GM19324 (cell line): ENCODE measurements around the gene ROCK2.

Source experiments
- ATAC-seq: cut with Tn5 transposase; IDR thresholded peaks from one replicate; pipeline ENCODE4 v1.9.1; 2021; ENCODE audit warnings: mild to moderate bottlenecking, moderate library complexity; ENCODE audit not compliant: unreplicated experiment, low FRiP score

ROCK2 gene

GRCh38 chr2:11133936-11134320 is 210.5 kb downstream of the ROCK2 start:
- no peak for ATAC-seq

DNA sequence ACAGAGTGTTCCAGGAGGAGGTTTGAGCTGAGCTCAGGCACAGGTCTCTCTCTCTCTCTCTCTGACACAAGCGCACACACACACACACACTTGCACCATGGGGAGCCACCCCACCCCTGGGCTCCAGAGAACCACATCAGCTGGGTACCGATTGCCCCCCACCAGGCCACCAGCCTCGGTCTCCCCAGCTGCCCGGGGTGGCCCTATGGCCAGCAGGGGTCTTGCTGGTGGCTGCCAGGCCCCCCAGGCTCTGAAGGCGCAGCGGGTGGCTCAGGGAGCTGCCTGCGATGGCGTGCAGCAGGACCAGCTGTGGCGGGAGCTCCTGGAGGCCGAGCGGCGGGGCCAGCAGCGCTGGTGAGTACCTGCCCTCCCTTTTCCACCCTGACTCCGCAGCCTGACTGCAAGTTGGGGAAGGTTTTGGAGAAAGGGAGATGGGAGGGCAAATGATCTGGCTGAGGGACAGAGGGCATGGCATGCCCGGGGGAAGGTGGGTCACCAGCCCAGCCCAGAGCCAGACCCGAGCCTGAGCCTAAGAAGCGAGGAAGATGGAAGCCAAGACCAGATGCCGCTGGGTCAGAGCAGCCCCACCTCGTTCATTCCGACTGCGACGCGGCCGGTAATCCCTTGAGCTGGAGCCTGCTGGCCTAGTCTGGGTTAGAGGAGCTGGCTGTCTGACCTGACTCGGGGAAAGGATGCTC is 211.0 kb downstream of the ROCK2 start:
- no peak for ATAC-seq

DNA sequence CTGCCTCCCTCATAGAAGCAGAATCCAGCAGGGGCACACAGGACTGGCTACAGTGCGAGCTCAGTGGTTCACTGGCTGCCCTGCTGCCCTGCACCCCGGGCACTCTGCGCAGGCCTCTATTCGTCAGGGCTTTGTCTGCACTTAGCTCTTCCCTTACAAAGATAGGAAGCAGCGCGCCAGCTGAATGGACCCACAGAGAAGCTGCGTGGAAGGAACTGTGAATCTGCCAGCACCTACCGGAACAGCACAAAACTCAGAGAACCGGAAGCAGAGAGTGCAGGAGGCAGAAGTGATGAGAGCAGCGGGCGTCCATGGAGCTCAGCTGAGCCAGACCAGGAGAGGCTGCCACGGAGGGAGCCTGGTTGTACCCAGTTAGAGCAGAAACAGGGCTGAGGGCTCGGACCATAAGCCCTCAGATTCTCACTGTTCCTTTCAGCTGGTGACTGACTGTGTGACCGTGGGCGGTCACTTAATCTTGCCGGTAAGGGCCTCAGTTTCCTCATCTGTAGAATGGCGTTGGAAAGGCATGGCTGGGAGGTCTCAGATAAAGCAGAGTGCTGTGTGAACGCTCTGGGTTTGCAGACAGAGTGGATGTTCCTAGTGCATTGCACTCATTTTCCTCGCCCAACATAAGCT is 212.3 kb downstream of the ROCK2 start:
- ATAC-seq, result no peak

- no peak for ATAC-seq
Observed at GRCh38 chr2:11131166-11131920, 213.1 kb downstream of the ROCK2 start.
